GM12878 (cell line): ENCODE measurements around the gene LORICRIN. TPM values are rescaled to one million over a fixed set of nuclear protein-coding genes. Genes with fewer than 3 reads are reported as not detected.

Source experiments
- ATAC-seq: fragments of 200-7000 bp; cut with Tn5 transposase; 3 replicates; pipeline ENCODE4 v1.9.1; 2020; ENCODE audit warnings: mild to moderate bottlenecking, moderate library complexity
- BruUV-seq: library from RNA; stranded (reverse); fragments of 400-500 nt; replicated peaks from 2 replicates; lab custom pipeline; 2021; lab: Mats Ljungman, UMichigan
- CTCF ChIA-PET: fragments of 300-600 bp; sonication (Branson Sonifier 250); formaldehyde crosslinking; extraction: SDS; loops from one replicate; lab custom pipeline; 2021; ENCODE audit warnings: inconsistent platforms; lab: Yijun Ruan, JAX
- POLR2A ChIA-PET: fragments of 350-600 bp; formaldehyde crosslinking; extraction: SDS; loops from one replicate; lab custom pipeline; 2021; ENCODE audit warnings: inconsistent platforms; lab: Charles Lee
- RAD21 ChIA-PET: fragments of 300-600 bp; sonication (Branson Sonifier 250); formaldehyde crosslinking; loops from one replicate; lab custom pipeline; 2023; ENCODE audit warnings: antibody characterized with exemption; ENCODE audit not compliant: unreplicated experiment; lab: Charles Lee
- SMC1A ChIA-PET: fragments of 300-600 bp; sonication (Branson Sonifier 250); formaldehyde crosslinking; loops from one replicate; lab custom pipeline; 2023; ENCODE audit not compliant: unreplicated experiment, uncharacterized antibody; lab: Charles Lee
- DNase-seq: peaks from one replicate; pipeline ENCODE4 v3.0.0-alpha.2; 2011; ENCODE audit warnings: low read depth, low spot score
- FAIRE-seq: peaks from 3 replicates; lab custom pipeline; 2011; peaks lifted over from hg19 to GRCh38; lab: Jason Lieb, UNC
- H2AFZ ChIP-seq: 2 replicates; pipeline ENCODE4 v1.6.0; 2011; ENCODE audit warnings: low read depth, low read length, control low read depth; ENCODE audit not compliant: control insufficient read depth
- H3K27ac ChIP-seq: 2 replicates; pipeline ENCODE4 v1.5.1; 2011; ENCODE audit warnings: control low read depth; ENCODE audit not compliant: control insufficient read depth, insufficient read depth
- H3K27me3 ChIP-seq, 2 experiments: replicated peaks in 1 of 2; 2 replicates each; pipeline versions ENCODE4 v1.6.0 to v1.6.1; 2011; ENCODE audit warnings: low read length in 1 of 2; ENCODE audit not compliant: control insufficient read depth in 2 of 2, insufficient read depth in 2 of 2
- H3K36me3 ChIP-seq, 2 experiments: 2 replicates each; pipeline ENCODE4 v1.5.1; 2011; ENCODE audit warnings: low read length in 1 of 2; ENCODE audit not compliant: control insufficient read depth in 2 of 2, insufficient read depth in 2 of 2
- H3K4me1 ChIP-seq: 2 replicates; pipeline ENCODE4 v1.6.1; 2011; ENCODE audit warnings: mild to moderate bottlenecking, low read length, moderate library complexity, mixed read lengths; ENCODE audit not compliant: control insufficient read depth, insufficient read depth
- H3K4me2 ChIP-seq: 2 replicates; pipeline ENCODE4 v1.6.0; 2011; ENCODE audit warnings: control low read depth; ENCODE audit not compliant: control insufficient read depth, insufficient read depth
- H3K4me3 ChIP-seq: fragments of 200-600 bp; sonication (generic); 2 replicates; pipeline ENCODE4 v1.5.1; 2016
- H3K79me2 ChIP-seq: 2 replicates; pipeline ENCODE4 v1.6.0; 2011; ENCODE audit warnings: low read length; ENCODE audit not compliant: control insufficient read depth, insufficient read depth
- H3K9ac ChIP-seq: 2 replicates; pipeline ENCODE4 v1.8.0; 2011; ENCODE audit warnings: low read length, control low read depth, mixed read lengths; ENCODE audit not compliant: control insufficient read depth, insufficient read depth
- H3K9me3 ChIP-seq: replicated peaks from 3 replicates; pipeline ENCODE4 v1.5.1; 2011; ENCODE audit warnings: mild to moderate bottlenecking, low read length; ENCODE audit not compliant: control insufficient read depth, insufficient read depth
- H4K20me1 ChIP-seq: 2 replicates; pipeline ENCODE4 v1.6.0; 2011; ENCODE audit not compliant: control insufficient read depth, insufficient read depth
- ATF2 ChIP-seq: IDR thresholded peaks from 2 replicates; pipeline ENCODE4 v1.6.1; 2012; ENCODE audit warnings: low read length, inconsistent platforms
- E2F8 ChIP-seq: fragments of 450-650 bp; IDR thresholded peaks from 2 replicates; pipeline ENCODE4 v1.6.1; 2018; ENCODE audit warnings: mild to moderate bottlenecking, low read depth, moderate library complexity; ENCODE audit not compliant: partially characterized antibody
- EP300 ChIP-seq, 2 experiments: fragments of 150-350 bp in 1 of 2; IDR thresholded peaks; 2 replicates each; pipeline ENCODE4 v1.6.1; 2011 to 2012; ENCODE audit warnings: low read depth in 2 of 2, low read length in 2 of 2, borderline replicate concordance in 1 of 2, improper control_type of control experiment in 1 of 2, inconsistent platforms in 1 of 2; ENCODE audit not compliant: control insufficient read depth in 1 of 2
- ETV6 ChIP-seq, 2 experiments: fragments of 450-650 bp in 1 of 2; IDR thresholded peaks in 1 of 2; conservative IDR thresholded peaks in 1 of 2; 2 replicates each; pipeline ENCODE4 v1.6.1; 2014; ENCODE audit warnings: antibody characterized with exemption in 1 of 2, borderline replicate concordance in 1 of 2, low read depth in 1 of 2, mild to moderate bottlenecking in 1 of 2, moderate library complexity in 1 of 2
- HDGF ChIP-seq: fragments of 450-650 bp; IDR thresholded peaks from 2 replicates; pipeline ENCODE4 v1.6.1; 2016; ENCODE audit warnings: antibody characterized with exemption
- NFYA ChIP-seq: IDR thresholded peaks from 2 replicates; pipeline ENCODE4 v1.6.1; 2011; ENCODE audit warnings: low read depth, mild to moderate bottlenecking, low read length, improper control_type of control experiment, borderline replicate concordance
- NRF1 ChIP-seq: conservative IDR thresholded peaks from 2 replicates; pipeline ENCODE4 v1.6.1; 2011; ENCODE audit warnings: mild to moderate bottlenecking, low read depth, low read length, improper control_type of control experiment
- RAD51 ChIP-seq: fragments of 450-650 bp; IDR thresholded peaks from 2 replicates; pipeline ENCODE4 v1.6.1; 2016; ENCODE audit warnings: moderate library complexity, mild to moderate bottlenecking, inconsistent platforms
- RFX5 ChIP-seq: IDR thresholded peaks from 2 replicates; pipeline ENCODE4 v1.6.1; 2011; ENCODE audit warnings: low read depth, low read length, improper control_type of control experiment
- SRF ChIP-seq, 2 experiments: IDR thresholded peaks; 2 replicates each; pipeline ENCODE4 v1.6.1; 2011; ENCODE audit warnings: low read depth in 2 of 2, low read length in 2 of 2, mild to moderate bottlenecking in 1 of 2, moderate library complexity in 1 of 2
- ZNF24 ChIP-seq: fragments of 450-650 bp; IDR thresholded peaks from 2 replicates; pipeline ENCODE4 v1.6.1; 2017; ENCODE audit warnings: antibody characterized with exemption, mild to moderate bottlenecking
- WGBS: methylation state at CpG from one replicate; pipeline ENCODE4 v1.1.6; 2016; ENCODE audit warnings: low lambda C conversion rate; ENCODE audit not compliant: insufficient replicate concordance, insufficient coverage; ENCODE audit errors: missing lambda C conversion rate; 5-methylcytosine and 5-hydroxymethylcytosine counted together
- in situ Hi-C: fragments of 300-500 bp; cut with MboI; formaldehyde crosslinking; loops from 9 replicates; pipeline ENCODE4 v1.14.3; 2018; ENCODE audit warnings: mixed read lengths
- intact Hi-C: fragments of 100-400 bp; cut with micrococcal nuclease; formaldehyde crosslinking; loops from one replicate; pipeline ENCODE4 v1.14.2; 2022; ENCODE audit not compliant: unreplicated experiment
- polyA plus RNA-seq, 11 experiments: library from polyadenylated mRNA; depleted of rRNA in 4 of 11; unstranded in 6 of 11; stranded (reverse) in 5 of 11; fragments of >200 nt; fragmentation: Nextera tagmentation in 4 of 11; fragmentation: Illumina TruSeq in 1 of 11; extraction: Ambion mirVana in 4 of 11; extraction: Trizol in 1 of 11; gene quantifications; 1 replicate in 1 of 11; 2 replicates in 10 of 11; pipeline versions ENCODE4 v1.2.1 to v1.2.3, GENCODE V29; 2011 to 2016; ENCODE audit warnings: inconsistent platforms in 2 of 11, missing spikeins in 2 of 11, low read depth in 1 of 11
- total RNA-seq, 4 experiments: library from RNA; depleted of rRNA in 3 of 4; stranded (reverse); fragments of >200 nt in 3 of 4; fragmentation: Illumina TruSeq in 1 of 4; extraction: Trizol in 1 of 4; gene quantifications; 2 replicates each; pipeline versions ENCODE4 v1.2.1 to v1.2.3, GENCODE V29; 2013 to 2021

Gene LORICRIN
- total and polyA plus RNA-seq, 10 of the 15 experiments (the other 5 are each of a cell fraction or from before 2014, with no cell fraction given) = 0.06 to 0.37 TPM; not detected in 8

GRCh38 chr1:153231363-153231762, 28.1 kb upstream of the LORICRIN start:
- ChIA-PET SMC1A (interaction anchor here (1.3 to 4.5 kb wide), 11 partner anchors 9 to 270 kb away, joined by 3 to 24 read pairs (median 8); no protein-coding TSS in a partner anchor), POLR2A (no interaction called here), RAD21 (interaction anchor here (0.6 to 1.6 kb wide), 5 partner anchors 22 to 60 kb away, joined by 3 to 6 read pairs (median 3); no protein-coding TSS in a partner anchor), CTCF (interaction anchor here (0.8 to 5.1 kb wide), 13 partner anchors 9 to 122 kb away, joined by 3 to 69 read pairs (median 7); no protein-coding TSS in a partner anchor)
- no peaks in the 10 kb centered on the region for H3K79me2 ChIP-seq
- TF ChIP-seq ZNF24 (no peak), RAD51 (no peak)
- DNase-seq (no peak), FAIRE-seq (no peak), ATAC-seq (no peak)
- no peak overlapping the region for H2AFZ ChIP-seq
- no peaks in the 10 kb centered on the region for H3K4me1 ChIP-seq
- no peak overlapping the region for H3K9ac ChIP-seq
- no peaks in the 10 kb centered on the region; a peak in 1 of 4 replicates for H3K27me3 ChIP-seq
- WGBS = 2% methylated on average over 4 of the region's 4 CpGs
- H3K4me2 ChIP-seq = no peak overlapping the region
- no peak overlapping the region for H3K4me3 ChIP-seq
- BruUV-seq = no TSS peak
- no peaks in the 10 kb centered on the region for H3K36me3 ChIP-seq
- in situ Hi-C loops (no loop called here), intact Hi-C loops (no loop called here)
- H3K27ac ChIP-seq = no peak overlapping the region
- H3K9me3 ChIP-seq = no peaks in the 10 kb centered on the region; the same call in 2 of the 3 replicates
- no peaks in the 10 kb centered on the region for H4K20me1 ChIP-seq

- 3% methylated on average over 2 of the region's 2 CpGs for WGBS
- BruUV-seq = no TSS peak
- no peaks in the 10 kb centered on the region for H3K36me3 ChIP-seq
- intact Hi-C loops (no loop called here), in situ Hi-C loops (no loop called here)
- H3K4me3 ChIP-seq = no peak overlapping the region
- DNase-seq (no peak), ATAC-seq (no peak), FAIRE-seq (no peak)
- no peak overlapping the region for H3K4me2 ChIP-seq
- CTCF ChIA-PET = interaction anchor here (2.3 to 3.7 kb wide), 4 partner anchors 11 to 56 kb away, joined by 7 to 38 read pairs (median 28); no protein-coding TSS in a partner anchor
- no peak overlapping the region for H3K9ac ChIP-seq
- TF ChIP-seq SRF (IDR thresholded peaks at IDR 0.05; ENCODE audit: low read depth in 2 of 2, low read length in 2 of 2) (no peak), HDGF (no peak), EP300 (IDR thresholded peaks at IDR 0.05; ENCODE audit: borderline replicate concordance in 1 of 2, control insufficient read depth in 1 of 2, low read depth in 2 of 2, low read length in 2 of 2) (no peak), NFYA (no peak), ATF2 (no peak), RFX5 (no peak), ETV6 (conservative IDR thresholded peaks at IDR 0.05 in 1 of 2, IDR thresholded peaks at IDR 0.05 in 1 of 2; ENCODE audit: borderline replicate concordance in 1 of 2, low read depth in 1 of 2) (no peak), NRF1 (no peak), E2F8 (no peak)
- no peaks in the 10 kb centered on the region for H3K79me2 ChIP-seq
- SMC1A ChIA-PET = interaction anchor here (1.9 to 4.2 kb wide), 4 partner anchors 8 to 113 kb away, joined by 7 to 42 read pairs (median 8); no protein-coding TSS in a partner anchor
- H3K27ac ChIP-seq = no peak overlapping the region
- POLR2A ChIA-PET = no interaction called here
- H3K9me3 ChIP-seq = no peaks in the 10 kb centered on the region; the same call in 2 of the 3 replicates
- no peaks in the 10 kb centered on the region for H4K20me1 ChIP-seq
- H2AFZ ChIP-seq = no peak overlapping the region
- H3K4me1 ChIP-seq = no peaks in the 10 kb centered on the region
- RAD21 ChIA-PET = interaction anchor here (1.3 to 3.2 kb wide), 3 partner anchors 29 to 45 kb away, joined by 3 to 31 read pairs (median 4); partner anchors contain the start of gene LORICRIN
- H3K27me3 ChIP-seq = no peaks in the 10 kb centered on the region; a peak in 1 of 4 replicates
Observed at GRCh38 chr1:153231785-153232184, 27.7 kb upstream of the LORICRIN start.
